HG03565 (cell line): ENCODE measurements around the gene SLC25A52.
A peak's percentile ranks its signal among the peaks of the same experiment; 100 is the strongest.
"Not testable (repeated sequence)": the region's sequence is repeated elsewhere in the genome, so short reads cannot be mapped to it uniquely, and the experiment has no call there.

Experiments used
- ATAC-seq: cut with Tn5 transposase; IDR thresholded peaks from one replicate; pipeline ENCODE4 v1.9.1; 2021; ENCODE audit warnings: mild to moderate bottlenecking, moderate library complexity; ENCODE audit not compliant: unreplicated experiment

SLC25A52 gene

GRCh38 chr18:31741097-31741735, 19.5 kb downstream of the SLC25A52 start:
- ATAC-seq, result no peak

GRCh38 chr18:31740180-31740579, 20.5 kb downstream of the SLC25A52 start:
- no peak for ATAC-seq

- no peak for ATAC-seq
These were observed 21.0 kb downstream of the SLC25A52 start for GRCh38 chr18:31739651-31740050.

DNA sequence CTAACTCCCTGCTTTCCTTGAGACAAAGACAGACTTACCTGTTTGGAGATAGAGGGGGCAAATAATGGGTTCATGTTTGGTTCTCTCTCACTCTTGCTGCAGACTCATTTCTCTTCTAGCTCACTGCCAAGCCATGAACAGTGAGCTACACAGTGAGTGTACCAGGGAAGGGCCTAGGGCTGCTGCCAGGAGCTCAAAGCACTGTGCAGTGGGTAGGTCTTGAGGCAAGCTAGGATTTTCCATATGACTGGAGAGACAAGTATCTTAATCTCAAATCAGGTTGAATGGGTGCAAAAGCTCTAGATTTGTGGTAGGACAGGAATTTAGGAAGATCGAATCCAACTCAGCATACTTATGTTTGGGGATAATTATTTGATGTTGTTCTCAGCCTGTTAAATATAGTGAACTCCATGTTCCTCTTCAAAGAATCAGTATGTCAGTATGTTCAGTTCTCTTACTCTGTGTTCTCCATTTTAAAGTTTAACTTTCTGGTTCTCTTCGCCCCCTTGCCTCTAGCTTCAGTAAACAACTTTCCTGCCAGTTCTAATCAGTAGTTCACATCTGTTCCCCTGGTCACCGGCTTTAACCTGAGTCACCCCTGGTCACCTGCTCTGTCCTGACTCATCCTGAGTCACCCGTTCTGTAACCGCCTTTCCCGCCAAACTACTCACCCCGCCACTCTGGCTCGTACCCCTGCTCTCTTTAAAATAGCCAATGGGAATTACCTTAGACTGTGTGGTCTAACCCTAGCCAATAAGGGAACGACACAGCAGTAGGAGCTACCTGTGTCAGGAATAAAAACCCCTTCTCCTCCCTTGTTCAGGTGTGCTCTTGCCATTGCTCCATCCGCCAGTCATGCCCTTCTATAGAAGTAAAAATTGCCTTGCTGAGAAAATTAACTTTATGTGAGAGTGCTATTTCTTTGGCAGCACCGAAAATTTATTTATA, 21.9 kb downstream of the SLC25A52 start:
- ATAC-seq, result no peak

GRCh38 chr18:31736630-31737029, 24.1 kb downstream of the SLC25A52 start:
- peak; percentile 86 for ATAC-seq

DNA sequence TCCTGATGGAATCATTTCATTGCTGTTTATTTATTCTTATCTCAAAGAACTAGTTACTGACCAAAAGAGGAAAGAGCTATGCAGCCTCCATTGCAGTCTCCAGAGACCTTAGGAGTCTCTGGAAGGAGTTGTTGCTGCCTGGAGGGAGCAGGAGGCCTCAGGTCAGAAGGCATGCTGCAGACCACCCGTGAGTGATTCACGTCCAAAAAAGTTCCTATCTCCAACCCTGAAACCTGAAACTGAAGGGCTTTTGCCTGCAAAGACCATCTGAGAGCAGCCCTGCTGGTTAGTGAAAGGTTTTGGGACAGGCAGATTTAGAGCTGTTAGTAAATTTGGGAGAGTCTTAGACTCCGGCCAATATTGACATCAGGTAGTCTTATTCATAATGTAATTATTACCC, 29.1 kb downstream of the SLC25A52 start:
- ATAC-seq, result no peak

- ATAC-seq, result not testable (repeated sequence)
These were observed 31.5 kb downstream of the SLC25A52 start for GRCh38 chr18:31729196-31729595.

DNA sequence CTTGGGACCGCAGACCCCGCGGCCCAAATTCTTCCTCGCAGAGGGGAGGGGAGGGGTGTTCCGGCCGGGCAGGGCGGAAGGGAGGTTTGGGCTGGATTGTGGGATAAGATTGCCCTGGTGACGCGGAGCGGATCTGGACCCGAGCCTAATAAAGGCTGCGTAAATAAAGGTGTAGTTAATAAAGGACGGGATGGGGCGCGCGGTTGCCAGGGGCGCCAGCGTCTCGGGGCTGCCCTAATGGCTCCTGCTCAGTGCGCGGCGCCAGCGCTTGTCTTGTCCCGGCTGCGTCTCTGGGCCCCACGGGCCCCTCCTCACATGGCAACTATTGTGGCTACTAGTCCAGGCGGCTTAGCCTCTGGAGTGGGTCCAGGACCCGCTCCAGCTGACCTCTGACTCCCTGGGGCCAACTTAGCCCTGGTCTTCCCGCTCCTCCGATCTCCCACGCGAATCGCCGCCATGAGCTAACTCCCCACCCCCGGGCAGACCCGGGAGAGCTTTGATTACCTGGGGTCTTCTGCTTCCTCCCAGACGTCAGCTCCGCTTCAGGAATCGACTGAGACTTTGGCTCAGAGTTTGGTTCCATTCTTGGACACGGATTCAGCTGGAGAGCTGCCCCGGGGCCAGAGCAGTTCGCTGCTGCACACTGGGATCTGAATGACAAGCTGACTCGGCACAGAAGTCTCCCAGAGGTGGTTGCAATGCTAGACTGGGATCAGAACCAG, 36.5 kb downstream of the SLC25A52 start:
- no peak for ATAC-seq

DNA sequence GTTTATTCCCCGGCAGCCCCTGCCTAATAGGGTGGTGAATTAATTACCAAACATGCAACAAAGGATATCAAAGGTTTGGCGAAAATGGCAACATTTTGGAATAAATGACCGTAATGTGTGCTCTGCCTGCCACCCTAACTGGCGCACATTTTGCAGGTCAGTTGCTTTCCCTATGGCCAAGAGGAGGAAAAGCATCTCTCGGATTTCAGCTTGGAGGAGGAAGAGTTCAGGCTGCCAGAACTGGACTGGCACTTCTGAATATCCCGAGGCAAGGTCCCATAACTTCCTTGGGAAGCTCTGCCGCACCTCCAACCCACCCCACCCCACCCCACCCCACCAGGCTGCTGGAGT, 37.1 kb downstream of the SLC25A52 start:
- no peak for ATAC-seq

GRCh38 chr18:31722369-31722957, 38.2 kb downstream of the SLC25A52 start:
- ATAC-seq, result peak; percentile 98

GRCh38 chr18:31721601-31722000, 39.1 kb downstream of the SLC25A52 start:
- ATAC-seq, result no peak

DNA sequence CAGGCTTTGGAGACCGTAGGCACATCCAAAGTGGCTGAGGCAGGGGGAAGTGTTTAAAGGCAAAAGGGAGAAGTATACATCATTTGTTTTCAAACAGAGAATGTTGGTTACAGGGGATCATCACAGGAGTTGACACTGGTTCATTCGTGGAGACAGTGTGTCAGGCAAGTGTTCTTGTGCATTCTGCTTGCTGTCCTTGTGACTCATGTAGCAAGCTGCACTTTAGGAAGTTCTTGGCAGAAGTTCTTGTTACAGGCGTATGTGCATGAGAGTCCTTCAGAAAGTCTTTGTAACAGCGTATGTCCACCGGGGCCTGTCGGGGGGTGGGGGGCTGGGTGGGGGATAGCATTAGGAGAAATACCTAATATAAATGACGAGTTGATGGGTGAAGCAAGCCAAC, 39.8 kb downstream of the SLC25A52 start:
- ATAC-seq, result no peak

DNA sequence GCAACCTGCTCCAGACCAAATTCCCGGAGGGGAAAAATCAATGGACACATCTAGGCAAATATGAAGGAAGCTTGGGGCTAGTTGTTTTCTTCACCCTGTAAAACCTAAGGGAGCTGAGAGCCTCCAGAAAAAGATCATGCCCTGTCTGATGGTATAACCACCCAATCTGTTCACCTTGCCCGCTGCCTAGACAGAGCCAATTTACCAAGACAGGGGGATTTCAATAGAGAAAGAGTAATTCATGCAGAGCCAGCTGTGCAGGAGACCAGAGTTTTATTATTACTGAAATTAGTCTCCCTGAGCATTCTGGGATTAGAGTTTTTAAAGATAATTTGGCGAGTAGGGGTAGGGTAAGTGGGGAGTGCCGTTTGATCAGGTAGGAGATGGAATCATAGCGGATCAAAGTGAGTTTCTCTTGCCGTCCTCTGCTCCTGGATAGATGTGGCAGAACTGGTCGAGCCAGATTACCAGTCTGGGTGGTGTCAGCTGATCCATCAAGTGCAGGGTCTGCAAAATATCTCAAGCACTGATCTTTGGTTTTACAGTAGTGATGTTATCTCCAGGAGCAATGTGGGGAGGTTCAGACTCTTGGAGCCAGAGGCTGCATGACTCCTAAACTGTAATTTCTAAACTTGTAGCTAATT, 41.2 kb downstream of the SLC25A52 start:
- no peak for ATAC-seq

GRCh38 chr18:31718386-31718785, 42.3 kb downstream of the SLC25A52 start:
- ATAC-seq, result no peak

GRCh38 chr18:31716362-31716761, 44.3 kb downstream of the SLC25A52 start:
- peak; percentile 64 for ATAC-seq

DNA sequence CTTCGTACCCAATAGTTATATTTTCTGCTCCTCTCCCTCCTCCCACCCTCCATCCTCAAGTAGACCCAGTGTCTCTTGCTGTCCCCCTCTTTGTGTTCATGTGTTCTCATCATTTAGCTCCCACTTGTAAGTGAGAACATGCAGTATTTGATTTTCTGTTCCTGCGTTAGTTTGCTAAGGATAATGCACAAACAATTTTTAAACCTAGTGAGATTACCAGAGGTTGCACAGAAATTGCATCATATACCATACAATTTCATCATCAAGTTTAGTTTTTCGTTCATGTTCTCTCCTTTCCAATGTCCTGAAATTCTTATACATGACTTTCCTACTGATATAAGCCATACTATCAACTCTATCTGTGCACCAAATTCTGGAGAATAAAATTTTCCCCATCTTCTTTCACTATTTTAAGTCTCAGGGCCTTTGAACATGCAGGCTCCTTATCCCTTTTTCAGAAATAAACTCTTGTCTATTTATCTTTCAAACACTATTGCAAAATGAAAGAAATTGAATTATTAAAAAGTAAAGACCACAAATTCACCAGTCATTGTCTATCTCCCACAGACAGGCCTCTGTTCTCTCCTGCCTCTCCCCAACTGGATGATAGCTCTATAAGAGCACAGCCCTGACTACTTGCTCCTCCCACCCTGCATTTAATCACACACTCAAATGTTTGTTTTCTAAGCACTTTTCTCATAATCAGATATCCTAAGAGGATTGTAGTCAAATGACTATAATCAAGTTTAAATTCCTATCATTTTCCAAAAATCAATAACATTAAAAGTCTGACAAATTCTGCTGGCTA, 49.1 kb downstream of the SLC25A52 start:
- ATAC-seq, result no peak

- ATAC-seq, result peak; percentile 49
These were observed 49.9 kb downstream of the SLC25A52 start for GRCh38 chr18:31710826-31711225.
